GM19438 (cell line): ENCODE measurements around the gene KLHL18.

Experiments
- ATAC-seq: cut with Tn5 transposase; IDR thresholded peaks from one replicate; pipeline ENCODE4 v1.9.1; 2021; ENCODE audit warnings: low read depth; ENCODE audit not compliant: unreplicated experiment

Gene KLHL18

DNA sequence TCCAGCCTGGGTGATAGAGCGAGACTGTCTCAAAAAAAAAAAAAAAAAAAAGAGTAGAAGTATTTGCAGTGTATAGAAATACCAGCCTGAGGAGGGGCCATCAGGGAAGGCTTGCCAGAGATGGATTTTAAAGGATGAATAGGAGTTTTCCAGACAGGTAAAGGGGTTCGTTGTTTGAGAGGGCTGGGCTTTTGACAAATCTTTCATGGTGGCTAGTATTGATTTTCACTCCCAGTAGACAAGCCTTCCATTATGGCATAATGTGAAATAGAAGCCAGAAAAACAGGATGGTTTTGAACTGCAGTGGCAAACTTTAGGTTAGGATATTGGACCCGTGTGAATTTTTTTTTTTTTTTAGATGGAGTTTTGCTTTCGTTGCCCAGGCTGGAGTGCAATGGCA lies 101.7 kb downstream of the KLHL18 start:
- ATAC-seq = no peak

DNA sequence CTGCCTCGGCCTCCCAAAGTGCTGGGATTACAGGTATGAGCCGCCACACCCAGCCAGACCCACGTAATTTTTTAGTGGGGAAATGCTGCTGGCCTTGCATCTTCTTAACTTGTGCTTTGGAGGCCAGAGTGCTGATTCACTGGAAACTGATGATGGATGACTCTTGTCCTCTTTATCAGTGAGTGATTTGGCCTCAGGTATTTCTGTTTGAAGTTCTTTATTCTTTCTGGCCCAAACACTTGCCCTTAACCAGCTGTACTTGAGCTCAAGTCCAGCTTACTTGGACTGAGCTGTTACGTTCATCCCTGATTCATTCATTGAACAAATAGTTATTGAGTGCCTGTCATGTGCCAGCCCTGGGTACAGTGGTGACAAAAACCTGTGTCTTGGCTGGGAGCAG lies 102.3 kb downstream of the KLHL18 start:
- no peak for ATAC-seq

DNA sequence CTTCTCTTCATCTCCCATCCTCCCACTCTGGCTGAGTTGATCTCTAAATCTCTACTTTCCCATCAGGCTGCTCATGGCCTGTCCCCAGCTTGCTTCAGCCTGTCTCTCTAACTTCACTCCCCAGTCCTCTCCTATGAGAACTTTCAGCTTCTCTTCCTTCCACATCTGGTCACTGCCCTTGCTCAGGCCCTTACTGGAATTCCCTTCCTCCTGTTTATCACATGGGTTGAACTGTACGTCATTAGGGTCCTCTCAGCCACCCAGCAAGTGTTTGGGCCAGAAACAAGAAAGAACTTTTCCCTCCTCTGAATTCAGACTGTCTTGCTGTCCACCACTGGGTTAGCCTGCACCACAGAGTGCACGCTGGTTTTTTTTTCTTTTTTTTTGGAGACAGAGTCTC lies 103.1 kb downstream of the KLHL18 start:
- ATAC-seq = no peak

DNA sequence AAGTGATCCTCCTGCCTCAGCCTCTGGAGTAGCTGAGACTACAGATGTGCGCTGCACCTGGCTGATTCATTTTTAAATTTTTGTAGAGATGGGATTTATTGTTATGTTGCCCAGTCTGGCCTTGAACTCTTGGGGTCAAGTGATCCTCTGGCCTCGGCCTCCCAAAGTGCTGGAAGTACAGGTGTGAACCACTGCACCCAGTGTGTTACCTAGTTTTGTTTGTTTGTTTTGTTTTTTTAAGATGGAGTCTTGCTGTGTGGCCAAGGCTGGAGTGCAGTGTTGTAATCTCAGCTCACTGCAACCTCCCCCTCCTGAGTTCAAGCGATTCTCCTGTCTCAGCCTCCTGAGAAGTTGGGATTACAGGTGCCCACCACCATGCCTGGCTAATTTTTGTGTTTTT lies 110.2 kb downstream of the KLHL18 start:
- no peak for ATAC-seq

DNA sequence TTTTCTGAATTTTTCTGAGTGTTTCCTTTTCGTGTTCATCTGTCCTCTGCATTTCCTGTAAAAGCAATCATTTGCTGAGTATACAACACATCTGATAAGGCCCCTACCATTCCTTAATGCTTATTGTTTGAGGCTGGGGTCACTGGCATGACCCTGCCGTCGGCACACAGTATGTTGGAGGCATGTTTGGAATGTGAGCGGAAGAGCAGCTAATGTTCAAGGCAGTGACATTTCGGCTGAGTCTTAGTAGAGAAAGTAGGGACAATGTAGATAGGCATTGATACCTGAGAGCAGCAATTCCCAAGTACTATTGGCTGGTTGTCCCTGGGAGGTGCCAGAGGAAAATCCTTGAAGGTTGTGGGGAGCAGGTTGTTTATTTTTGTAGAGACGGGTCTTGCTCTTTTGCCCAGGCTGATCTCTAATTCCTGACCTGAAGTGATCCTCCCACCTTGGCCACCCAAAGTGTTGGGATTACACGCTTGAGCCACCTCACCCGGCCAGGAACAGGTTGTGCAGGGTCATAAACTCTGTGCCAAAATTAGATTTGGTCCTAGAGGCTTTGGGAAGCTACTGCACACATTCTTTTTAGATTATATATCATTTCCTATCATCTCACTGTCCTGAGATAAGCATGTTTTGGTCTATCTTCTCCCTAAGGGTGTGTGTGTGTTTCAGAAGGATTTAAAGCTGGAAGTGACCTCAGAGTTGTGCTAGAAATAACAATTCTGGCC lies 111.6 kb downstream of the KLHL18 start:
- ATAC-seq = no peak

DNA sequence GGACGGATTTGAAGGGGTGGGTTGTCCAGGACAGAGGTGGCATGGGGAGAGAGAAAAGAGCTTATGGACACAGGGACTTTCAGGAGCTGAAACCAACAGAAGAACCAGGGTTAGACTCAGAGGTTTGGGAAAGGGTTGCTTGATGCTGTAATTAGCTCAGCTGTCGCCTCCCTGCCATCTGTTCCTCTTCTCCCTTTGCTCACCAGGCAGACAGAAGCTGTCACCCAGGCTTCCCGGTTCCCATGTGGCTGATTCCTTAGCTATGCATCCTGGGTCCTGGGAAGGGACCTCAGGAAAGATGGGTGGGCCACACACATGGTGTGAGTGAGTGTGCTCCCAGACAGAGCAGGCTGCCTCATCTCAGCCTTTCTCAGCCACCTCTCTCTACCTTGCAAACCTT lies 112.1 kb downstream of the KLHL18 start:
- no peak for ATAC-seq
